MCF 10A (cell line): ENCODE measurements around the gene PPP1R15A. TPM values are rescaled to one million over a fixed set of nuclear protein-coding genes. Genes with fewer than 3 reads are reported as not detected.
A peak's percentile ranks its signal among the peaks of the same experiment; 100 is the strongest.
"Not testable (repeated sequence)": the region's sequence is repeated elsewhere in the genome, so short reads cannot be mapped to it uniquely, and the experiment has no call there.

ENCODE experiments used
- BruUV-seq: library from RNA; stranded (reverse); fragments of 400-500 nt; replicated peaks from 2 replicates; lab custom pipeline; 2021; lab: Mats Ljungman, UMichigan
- CTCF ChIA-PET: fragments of 300-600 bp; sonication (Branson Sonifier 250); formaldehyde crosslinking; extraction: SDS; loops from one replicate; lab custom pipeline; 2021; ENCODE audit warnings: antibody characterized with exemption, inconsistent platforms; lab: Yijun Ruan, JAX
- POLR2A ChIA-PET: fragments of 300-600, 350-650 bp; sonication (Branson Sonifier 250); formaldehyde crosslinking; extraction: SDS; loops from one replicate; lab custom pipeline; 2020; ENCODE audit warnings: antibody characterized with exemption, inconsistent platforms; lab: Yijun Ruan, JAX
- DNase-seq: peaks from one replicate; pipeline ENCODE4 v3.0.0-alpha.2; 2018; ENCODE audit not compliant: unreplicated experiment
- H3K27ac Mint-ChIP-seq: one replicate; pipeline ENCODE4 v1.8.0; 2022; ENCODE audit warnings: mild to moderate bottlenecking, low read depth, mixed read lengths; ENCODE audit not compliant: unreplicated experiment
- H3K27me3 Mint-ChIP-seq: one replicate; pipeline ENCODE4 v1.8.0; 2022; ENCODE audit warnings: mixed read lengths; ENCODE audit not compliant: insufficient read depth, unreplicated experiment
- H3K36me3 Mint-ChIP-seq: one replicate; pipeline ENCODE4 v1.8.0; 2022; ENCODE audit warnings: mild to moderate bottlenecking, moderate library complexity, mixed read lengths; ENCODE audit not compliant: insufficient read depth, unreplicated experiment
- H3K4me1 Mint-ChIP-seq: one replicate; pipeline ENCODE4 v1.8.0; 2022; ENCODE audit warnings: mixed read lengths; ENCODE audit not compliant: insufficient read depth, unreplicated experiment
- H3K4me3 Mint-ChIP-seq: one replicate; pipeline ENCODE4 v1.8.0; 2022; ENCODE audit warnings: mild to moderate bottlenecking, moderate library complexity, mixed read lengths; ENCODE audit not compliant: unreplicated experiment
- H3K9me3 Mint-ChIP-seq: one replicate; pipeline ENCODE4 v1.8.0; 2022; ENCODE audit warnings: mixed read lengths; ENCODE audit not compliant: unreplicated experiment
- intact Hi-C: fragments of 100-400 bp; cut with micrococcal nuclease; formaldehyde crosslinking; loops from 2 replicates; pipeline ENCODE4 v1.14.1; 2022
- total RNA-seq: library from RNA; stranded (reverse); gene quantifications from 2 replicates; pipeline ENCODE4 v1.2.3, GENCODE V29; 2022
- TF ChIP-seq, protein P1 (sequence below): fragments of 200-600 bp; IDR thresholded peaks from one replicate; pipeline ENCODE4 v1.8.0; 2022; ENCODE audit warnings: antibody characterized with exemption, mild to moderate bottlenecking; ENCODE audit not compliant: unreplicated experiment

PPP1R15A gene
- total RNA-seq, 1 experiment from 2014 or later: 207 TPM

- DNase-seq: peak; percentile 27
- H3K36me3 Mint-ChIP-seq: no peaks in the 10 kb centered on the region
- BruUV-seq: no TSS peak
- intact Hi-C loops: no loop called here
- TF ChIP-seq, protein P1, sequence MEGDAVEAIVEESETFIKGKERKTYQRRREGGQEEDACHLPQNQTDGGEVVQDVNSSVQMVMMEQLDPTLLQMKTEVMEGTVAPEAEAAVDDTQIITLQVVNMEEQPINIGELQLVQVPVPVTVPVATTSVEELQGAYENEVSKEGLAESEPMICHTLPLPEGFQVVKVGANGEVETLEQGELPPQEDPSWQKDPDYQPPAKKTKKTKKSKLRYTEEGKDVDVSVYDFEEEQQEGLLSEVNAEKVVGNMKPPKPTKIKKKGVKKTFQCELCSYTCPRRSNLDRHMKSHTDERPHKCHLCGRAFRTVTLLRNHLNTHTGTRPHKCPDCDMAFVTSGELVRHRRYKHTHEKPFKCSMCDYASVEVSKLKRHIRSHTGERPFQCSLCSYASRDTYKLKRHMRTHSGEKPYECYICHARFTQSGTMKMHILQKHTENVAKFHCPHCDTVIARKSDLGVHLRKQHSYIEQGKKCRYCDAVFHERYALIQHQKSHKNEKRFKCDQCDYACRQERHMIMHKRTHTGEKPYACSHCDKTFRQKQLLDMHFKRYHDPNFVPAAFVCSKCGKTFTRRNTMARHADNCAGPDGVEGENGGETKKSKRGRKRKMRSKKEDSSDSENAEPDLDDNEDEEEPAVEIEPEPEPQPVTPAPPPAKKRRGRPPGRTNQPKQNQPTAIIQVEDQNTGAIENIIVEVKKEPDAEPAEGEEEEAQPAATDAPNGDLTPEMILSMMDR: no peak
- no peaks in the 10 kb centered on the region for H3K27me3 Mint-ChIP-seq
- ChIA-PET POLR2A (interaction anchor here (1.1 to 3.7 kb wide), 5 partner anchors 28 to 149 kb away, joined by 3 to 28 read pairs (median 5); partner anchors contain the start of genes GYS1, PPP1R15A and RUVBL2), CTCF (interaction anchor here (0.6 to 12.2 kb wide), 8 partner anchors 8 to 601 kb away, joined by 3 to 337 read pairs (median 5); partner anchors contain the start of gene HSD17B14)
- H3K4me3 Mint-ChIP-seq: no peak overlapping the region
- peaks cover 6% of the 10 kb centered on the region for H3K4me1 Mint-ChIP-seq
- H3K27ac Mint-ChIP-seq: no peak overlapping the region
- no peaks in the 10 kb centered on the region for H3K9me3 Mint-ChIP-seq
These were observed 27.7 kb upstream of the PPP1R15A start for GRCh38 chr19:48844472-48844871.

GRCh38 chr19:48845384-48845783, 26.8 kb upstream of the PPP1R15A start:
- CTCF ChIA-PET: interaction anchor here (0.6 to 12.2 kb wide), 8 partner anchors 9 to 200 kb away, joined by 3 to 337 read pairs (median 4); partner anchors contain the start of genes HSD17B14, PLEKHA4 and PPP1R15A
- BruUV-seq: no TSS peak
- TF ChIP-seq, protein P1: no peak
- Mint-ChIP-seq H3K27ac (no peak overlapping the region), H3K27me3 (no peaks in the 10 kb centered on the region), H3K4me3 (no peak overlapping the region), H3K36me3 (no peaks in the 10 kb centered on the region), H3K4me1 (peaks cover 6% of the 10 kb centered on the region), H3K9me3 (no peaks in the 10 kb centered on the region)
- POLR2A ChIA-PET: interaction anchor here (1.5 kb wide), 2 partner anchors 27 to 148 kb away, joined by 5 to 6 read pairs; partner anchors contain the start of genes GYS1, PPP1R15A and RUVBL2
- intact Hi-C loops: no loop called here
- no peak for DNase-seq

- BruUV-seq, H3K4me1 Mint-ChIP-seq, intact Hi-C loops, H3K9me3 Mint-ChIP-seq, DNase-seq, POLR2A ChIA-PET, H3K36me3 Mint-ChIP-seq, H3K27ac Mint-ChIP-seq, H3K4me3 Mint-ChIP-seq, H3K27me3 Mint-ChIP-seq: not testable (repeated sequence)
- CTCF ChIA-PET: interaction anchor here (0.6 to 12.2 kb wide), 6 partner anchors 10 to 508 kb away, joined by 3 to 337 read pairs (median 5); partner anchors contain the start of genes CA11 and HSD17B14
These were observed 25.6 kb upstream of the PPP1R15A start for GRCh38 chr19:48846659-48847058.

GRCh38 chr19:48852292-48852691, 19.9 kb upstream of the PPP1R15A start:
- H3K4me3 Mint-ChIP-seq: no peak overlapping the region
- no TSS peak for BruUV-seq
- no peaks in the 10 kb centered on the region for H3K36me3 Mint-ChIP-seq
- H3K27me3 Mint-ChIP-seq: no peaks in the 10 kb centered on the region
- H3K9me3 Mint-ChIP-seq: no peaks in the 10 kb centered on the region
- intact Hi-C loops: no loop called here
- no peaks in the 10 kb centered on the region for H3K4me1 Mint-ChIP-seq
- DNase-seq: no peak
- ChIA-PET CTCF (interaction anchor here (0.6 to 2.3 kb wide), 3 partner anchors 10 to 123 kb away, joined by 3 to 18 read pairs (median 3); no protein-coding TSS in a partner anchor), POLR2A (no interaction called here)
- no peak overlapping the region for H3K27ac Mint-ChIP-seq
- TF ChIP-seq, protein P1: no peak
